Right atrium auricular region (tissue), 2 donors: ENCODE measurements around the gene REPS2. TPM values are rescaled to one million over a fixed set of nuclear protein-coding genes. Genes with fewer than 3 reads are reported as not detected.

Source experiments
- DNase-seq: peaks from one replicate; pipeline ENCODE4 v3.0.0-alpha.2; 2019; ENCODE audit warnings: low spot score
- H3K27ac ChIP-seq, 2 donors: fragments of 200-600 bp; sonication (generic); 1 replicate in 1 of 2; 2 replicates in 1 of 2; pipeline ENCODE4 v1.5.1; 2016 to 2019
- H3K27me3 ChIP-seq, 2 donors: fragments of 200-600 bp; sonication (generic); one replicate each; pipeline versions ENCODE4 v1.5.1 to v1.6.0; 2017 to 2019
- H3K36me3 ChIP-seq: fragments of 200-600 bp; sonication (generic); one replicate; pipeline ENCODE4 v1.5.1; 2016
- H3K4me1 ChIP-seq, 2 donors: fragments of 200-600 bp; sonication (generic); one replicate each; pipeline versions ENCODE4 v1.5.1 to v1.6.0; 2017 to 2019
- H3K4me3 ChIP-seq, 2 donors: fragments of 200-600 bp; sonication (generic); 1 replicate in 1 of 2; 2 replicates in 1 of 2; pipeline ENCODE4 v1.5.1; 2017 to 2019; ENCODE audit warnings: mild to moderate bottlenecking in 1 of 2, moderate library complexity in 1 of 2
- H3K9me3 ChIP-seq, 2 donors: fragments of 200-600 bp; sonication (generic); one replicate each; pipeline ENCODE4 v1.5.1; 2019
- CTCF ChIP-seq, 2 donors: fragments of 200-600 bp; sonication (generic); IDR thresholded peaks; one replicate each; pipeline ENCODE4 v1.5.1; 2019; ENCODE audit warnings: antibody characterized with exemption in 2 of 2
- total RNA-seq, 2 donors: library from RNA; depleted of rRNA; stranded (reverse); fragments of >200 nt; gene quantifications; one replicate each; pipeline ENCODE4 v1.1.0, GENCODE V29; 2016

REPS2 gene
- total RNA-seq, 2 donors from 2014 or later = 6.2 to 14.1 TPM

DNA sequence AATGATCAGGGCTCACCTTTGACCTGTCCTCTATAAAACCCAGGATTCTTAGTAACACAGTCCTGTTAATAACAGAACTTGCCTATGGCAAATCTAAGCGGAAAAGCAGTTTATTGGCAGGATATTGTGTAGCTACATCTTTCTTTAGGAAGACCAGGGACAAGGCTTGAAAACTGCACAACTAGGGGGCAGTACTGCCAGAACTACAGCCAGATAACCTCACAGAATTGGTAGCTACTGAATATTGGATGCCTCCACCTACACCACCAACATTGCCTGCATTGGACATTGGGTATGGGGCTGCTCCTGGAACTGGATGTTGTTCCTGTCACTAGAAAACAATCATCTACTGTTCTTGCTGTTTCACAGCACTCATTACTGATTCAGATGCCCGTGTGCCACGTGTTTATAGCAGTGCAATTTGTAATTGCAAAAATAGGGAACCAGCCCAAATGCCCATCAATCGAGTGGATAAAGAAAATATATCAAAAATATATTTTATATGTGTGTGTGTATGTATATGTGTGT, 47.4 kb downstream of the REPS2 start:
- Histone ChIP-seq H3K4me3 (no peak overlapping the region), H3K9me3 (no peaks in the 10 kb centered on the region), H3K36me3 (no peaks in the 10 kb centered on the region), H3K27me3 (no peaks in the 10 kb centered on the region), H3K4me1 (no peaks in the 10 kb centered on the region), H3K27ac (no peak overlapping the region)
- DNase-seq = no peak
- no peak for TF ChIP-seq CTCF (IDR thresholded peaks at IDR 0.05)

DNA sequence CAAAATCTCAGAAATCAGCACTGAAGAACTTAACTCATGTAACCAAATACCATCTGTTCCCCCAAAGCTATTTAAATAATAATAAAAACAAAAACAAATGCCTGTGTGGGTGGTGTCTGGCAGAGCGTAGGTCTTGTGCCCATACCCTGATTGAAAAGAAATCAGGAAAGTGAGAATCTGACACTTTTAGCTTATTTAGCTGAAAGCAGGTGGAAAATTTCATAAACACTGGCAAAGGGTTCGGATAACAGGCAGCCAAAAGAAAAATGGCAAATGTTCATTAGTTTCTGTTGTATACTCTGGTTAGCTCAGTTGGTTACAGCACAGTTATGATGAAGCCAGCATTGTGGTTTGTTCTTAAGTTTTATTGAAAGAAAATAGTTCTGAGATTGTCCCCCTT, 48.3 kb downstream of the REPS2 start:
- Histone ChIP-seq H3K9me3 (no peaks in the 10 kb centered on the region), H3K4me1 (no peaks in the 10 kb centered on the region), H3K4me3 (no peak overlapping the region), H3K27ac (no peak overlapping the region), H3K36me3 (no peaks in the 10 kb centered on the region), H3K27me3 (no peaks in the 10 kb centered on the region)
- TF ChIP-seq CTCF (IDR thresholded peaks at IDR 0.05) = no peak
- no peak for DNase-seq

DNA sequence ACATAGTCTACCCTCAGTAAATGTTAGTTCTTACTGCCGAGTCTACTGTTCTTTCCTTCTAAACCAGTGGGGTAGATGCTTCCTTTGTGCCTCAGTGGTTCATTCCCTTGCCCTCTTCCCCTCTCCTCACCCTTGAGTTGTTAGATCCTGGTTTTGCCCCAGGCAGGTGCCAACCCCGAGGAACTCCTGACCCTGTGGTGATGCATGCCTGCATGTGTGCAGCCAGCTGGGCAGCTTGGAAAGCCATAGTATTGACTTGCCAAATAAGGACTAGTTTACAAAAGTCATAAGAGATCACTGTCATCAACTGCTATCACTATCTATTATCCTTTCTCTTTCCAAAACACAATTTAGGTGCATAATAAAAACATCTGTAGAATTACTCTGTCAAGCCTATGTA, 50.9 kb downstream of the REPS2 start:
- H3K4me3 ChIP-seq = no peak overlapping the region
- no peak for TF ChIP-seq CTCF (IDR thresholded peaks at IDR 0.05)
- H3K9me3 ChIP-seq = no peaks in the 10 kb centered on the region
- no peak for DNase-seq
- no peaks in the 10 kb centered on the region for H3K36me3 ChIP-seq
- H3K4me1 ChIP-seq = no peaks in the 10 kb centered on the region
- H3K27me3 ChIP-seq = no peaks in the 10 kb centered on the region
- no peak overlapping the region for H3K27ac ChIP-seq

DNA sequence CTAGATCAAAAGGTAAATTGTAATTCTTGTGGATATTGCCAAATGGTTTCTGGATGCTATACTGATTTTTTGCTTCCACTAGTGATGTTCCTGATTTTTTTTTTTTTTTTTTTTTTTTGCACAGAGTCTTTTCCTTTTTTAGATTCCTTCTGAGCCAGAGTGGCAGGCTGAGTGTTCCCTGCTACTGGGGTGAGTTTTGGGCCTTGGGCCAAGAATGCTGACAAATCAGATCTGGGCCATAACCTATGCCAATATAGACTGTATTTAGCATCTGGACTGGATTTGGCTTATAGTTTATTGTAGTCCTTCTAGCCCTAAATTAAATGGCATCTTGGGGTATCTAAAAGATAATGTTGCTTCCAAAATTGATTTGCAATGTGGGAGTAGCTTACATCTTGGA, 52.8 kb downstream of the REPS2 start:
- TF ChIP-seq CTCF (IDR thresholded peaks at IDR 0.05) = no peak
- no peak overlapping the region for H3K27ac ChIP-seq
- H3K4me3 ChIP-seq = no peak overlapping the region
- H3K4me1 ChIP-seq = no peaks in the 10 kb centered on the region
- H3K36me3 ChIP-seq = no peaks in the 10 kb centered on the region
- no peaks in the 10 kb centered on the region for H3K9me3 ChIP-seq
- DNase-seq = no peak
- H3K27me3 ChIP-seq = no peaks in the 10 kb centered on the region

DNA sequence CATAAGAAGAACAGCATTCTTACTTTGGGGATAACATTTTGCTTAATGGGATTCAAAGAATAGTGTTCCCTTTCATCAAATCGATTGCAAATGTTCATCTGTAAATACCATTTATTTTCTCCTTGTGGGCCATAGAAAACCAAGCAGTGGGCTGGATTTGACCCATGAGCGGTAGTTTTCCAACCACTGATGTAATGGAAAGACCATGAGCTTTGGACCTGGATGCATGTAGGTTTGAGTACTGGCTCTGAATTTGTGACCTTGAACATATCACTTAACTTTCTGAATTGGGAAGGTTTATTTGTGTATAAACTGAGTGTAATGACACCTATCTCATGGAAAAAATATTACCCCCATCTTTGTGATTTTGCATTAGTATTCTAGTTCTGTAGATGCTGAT, 54.3 kb downstream of the REPS2 start:
- no peaks in the 10 kb centered on the region for H3K36me3 ChIP-seq
- TF ChIP-seq CTCF (IDR thresholded peaks at IDR 0.05) = no peak
- H3K4me3 ChIP-seq = no peak overlapping the region
- H3K27me3 ChIP-seq = no peaks in the 10 kb centered on the region
- DNase-seq = no peak
- no peaks in the 10 kb centered on the region for H3K4me1 ChIP-seq
- H3K9me3 ChIP-seq = no peaks in the 10 kb centered on the region
- H3K27ac ChIP-seq = no peak overlapping the region

- no peak for TF ChIP-seq CTCF (IDR thresholded peaks at IDR 0.05)
- Histone ChIP-seq H3K27ac (no peak overlapping the region), H3K4me1 (no peaks in the 10 kb centered on the region), H3K36me3 (no peaks in the 10 kb centered on the region), H3K27me3 (no peaks in the 10 kb centered on the region), H3K4me3 (no peak overlapping the region), H3K9me3 (no peaks in the 10 kb centered on the region)
- DNase-seq = no peak
These were observed 59.4 kb downstream of the REPS2 start for GRCh38 chrX:17005712-17006368.
